Inferior parietal cortex (tissue), 1 donor: ENCODE measurements around the gene MDH1.
"Not testable (repeated sequence)": the region's sequence is repeated elsewhere in the genome, so short reads cannot be mapped to it uniquely, and the experiment has no call there.

Experiments used
- DNase-seq: peaks from one replicate; pipeline ENCODE4 v3.0.0-alpha.2; 2016; ENCODE audit errors: extremely low spot score

The MDH1 gene

DNA sequence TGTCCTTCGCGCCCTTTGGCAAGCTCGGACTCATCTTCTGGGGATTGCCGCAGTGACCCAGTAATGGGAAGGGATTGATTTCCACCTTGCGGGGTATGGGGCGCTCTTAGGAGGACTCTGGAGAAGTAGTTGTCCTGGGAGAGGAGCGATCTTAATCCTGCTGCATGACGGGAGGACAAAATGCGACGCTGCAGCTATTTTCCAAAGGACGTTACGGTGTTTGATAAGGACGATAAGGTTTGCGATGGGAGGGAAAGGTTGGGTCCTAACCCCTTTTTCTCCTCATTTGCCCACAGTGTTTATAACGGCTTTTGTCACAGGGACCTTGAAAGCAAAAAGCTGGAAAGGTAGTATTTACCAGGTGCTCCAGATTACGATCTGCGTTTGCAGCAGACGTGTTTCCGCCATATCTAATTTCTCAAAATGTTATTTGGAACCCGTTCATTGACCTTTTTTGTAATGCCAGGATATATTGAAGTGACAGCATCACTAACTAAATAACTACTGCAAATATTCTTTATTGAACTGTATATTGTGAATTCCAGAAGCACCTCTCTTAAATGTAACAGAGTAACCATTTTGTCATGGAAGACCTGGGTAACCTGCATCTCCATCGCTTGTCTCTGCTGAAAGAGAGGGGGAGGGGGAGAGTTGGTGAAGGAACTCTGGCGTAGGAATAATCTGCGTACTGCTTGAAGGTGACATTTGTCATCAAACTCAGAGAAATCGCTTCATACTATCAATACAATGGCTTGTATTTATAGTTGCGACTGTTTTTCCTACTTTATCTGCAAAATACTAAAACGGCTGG is 590 bp downstream of the MDH1 start:
- DNase-seq: peak; percentile 59

DNA sequence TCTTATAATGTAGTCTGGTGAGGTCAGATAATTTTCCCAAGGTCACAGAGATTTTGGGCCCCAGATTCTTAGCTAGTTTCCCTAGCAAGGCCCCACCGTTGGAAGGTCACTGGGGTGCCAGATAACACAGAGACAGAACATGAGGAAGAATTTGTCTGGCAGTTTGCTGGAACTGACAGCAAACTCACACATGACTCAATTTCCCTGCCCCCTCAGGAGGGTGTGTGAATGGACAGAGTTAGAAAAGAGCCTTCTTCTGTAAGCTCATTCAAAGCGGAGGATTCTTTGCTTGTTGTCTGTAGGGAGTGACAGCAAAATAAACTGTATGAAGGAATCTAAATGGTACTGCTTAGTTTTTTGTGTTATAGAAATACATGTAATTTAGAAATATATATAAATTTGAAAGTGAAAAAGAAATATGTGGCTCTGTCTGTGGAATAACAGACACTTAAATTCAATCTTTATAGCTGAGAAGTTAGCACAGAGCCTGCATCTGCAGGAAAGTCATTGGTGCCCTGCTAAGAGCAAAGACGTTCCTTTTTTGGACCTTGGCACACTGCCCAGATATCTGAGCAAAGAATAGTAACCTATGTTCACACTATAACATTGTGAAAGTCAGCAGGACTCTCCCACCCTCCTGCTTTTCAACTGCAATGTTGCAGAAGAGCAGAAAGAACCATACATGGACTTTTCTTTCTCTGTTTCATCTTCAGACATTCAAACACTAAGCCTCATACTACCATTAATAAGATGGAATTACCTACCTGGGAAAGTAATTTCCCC is 2.1 kb downstream of the MDH1 start:
- peak; percentile 29 for DNase-seq

DNA sequence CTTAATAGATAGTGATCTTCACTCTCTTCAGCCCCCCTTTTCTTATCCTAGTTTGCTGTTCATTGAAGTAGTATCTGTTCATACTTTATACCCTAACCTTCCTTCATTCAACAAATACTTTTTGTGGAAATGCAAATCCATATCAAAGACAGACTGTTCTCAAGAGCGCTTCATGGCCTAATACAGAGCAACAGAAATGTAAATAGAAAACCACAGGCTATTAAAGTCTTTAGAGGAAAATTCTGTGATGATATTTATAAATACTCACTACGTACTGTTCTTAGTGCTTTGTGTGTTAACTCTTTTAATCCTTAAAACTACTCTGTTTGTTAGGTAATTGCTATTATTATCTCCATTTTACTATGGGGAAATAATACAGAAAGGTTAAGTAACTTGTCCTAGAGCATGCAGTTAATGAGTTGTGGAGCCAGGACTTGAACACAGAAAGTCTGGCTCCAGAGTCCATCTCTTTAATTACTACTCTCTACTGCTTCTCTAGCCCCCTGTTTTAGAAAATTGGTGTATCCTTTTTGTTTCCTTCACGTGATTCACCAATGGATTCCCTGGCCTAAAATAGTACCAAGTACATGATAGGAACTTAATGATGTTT is 2.9 kb downstream of the MDH1 start:
- no peak for DNase-seq

DNA sequence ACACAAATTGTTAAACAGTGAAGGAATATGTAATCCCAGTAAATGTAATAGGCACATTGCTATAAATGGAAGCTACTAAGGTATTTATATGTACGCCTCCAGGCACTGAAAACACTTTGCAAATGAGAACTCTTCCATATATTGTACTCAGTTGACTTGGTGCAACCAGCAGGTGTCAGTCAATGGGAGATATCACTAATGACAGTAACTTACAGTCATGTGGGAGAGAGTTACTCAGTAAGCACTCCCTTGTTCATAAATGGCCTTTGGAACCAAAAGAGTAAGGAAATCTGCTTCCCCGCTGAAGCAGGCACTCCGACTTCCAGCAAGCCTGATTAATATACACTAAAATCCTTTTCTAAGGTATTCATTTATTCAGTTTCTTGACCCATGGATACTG is 5.9 kb downstream of the MDH1 start:
- no peak for DNase-seq

DNA sequence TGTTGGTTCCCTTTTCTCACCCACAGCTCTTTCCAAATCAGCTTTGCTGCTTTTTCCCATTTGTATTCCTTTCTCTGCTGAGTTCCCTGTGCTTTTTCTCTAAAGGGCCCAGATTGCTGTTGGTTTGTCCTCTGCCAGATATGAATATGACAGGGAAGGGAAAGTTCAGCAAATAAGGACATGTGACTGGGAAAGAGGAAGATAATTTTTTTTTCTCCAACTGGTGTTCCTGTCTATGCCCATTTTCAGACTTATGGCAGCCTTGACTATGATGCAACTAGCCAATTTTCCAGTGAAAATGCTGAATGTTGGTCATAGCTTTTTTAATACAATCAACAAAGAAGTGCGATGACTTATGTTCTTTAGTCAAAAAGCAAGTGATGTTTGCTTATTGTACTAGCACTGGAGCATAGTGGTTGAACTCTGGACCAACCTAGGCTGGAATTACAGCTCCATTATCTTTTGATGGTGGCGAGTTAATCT is 7.7 kb downstream of the MDH1 start:
- no peak for DNase-seq

DNA sequence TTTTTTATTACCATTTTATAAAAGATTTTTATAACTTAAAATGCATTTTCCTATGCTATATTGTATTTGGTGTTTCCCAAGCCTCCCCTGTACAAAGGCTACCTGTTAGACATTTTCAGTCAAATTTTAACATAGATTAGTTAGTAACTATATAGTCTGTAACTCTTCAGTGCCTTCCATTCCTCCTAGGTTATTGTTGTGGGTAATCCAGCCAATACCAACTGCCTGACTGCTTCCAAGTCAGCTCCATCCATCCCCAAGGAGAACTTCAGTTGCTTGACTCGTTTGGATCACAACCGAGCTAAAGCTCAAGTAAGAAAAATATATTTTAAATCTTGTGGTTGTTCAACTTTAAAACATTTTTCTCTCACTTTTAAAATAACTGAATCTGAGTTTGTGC is 10.2 kb downstream of the MDH1 start:
- no peak for DNase-seq

DNA sequence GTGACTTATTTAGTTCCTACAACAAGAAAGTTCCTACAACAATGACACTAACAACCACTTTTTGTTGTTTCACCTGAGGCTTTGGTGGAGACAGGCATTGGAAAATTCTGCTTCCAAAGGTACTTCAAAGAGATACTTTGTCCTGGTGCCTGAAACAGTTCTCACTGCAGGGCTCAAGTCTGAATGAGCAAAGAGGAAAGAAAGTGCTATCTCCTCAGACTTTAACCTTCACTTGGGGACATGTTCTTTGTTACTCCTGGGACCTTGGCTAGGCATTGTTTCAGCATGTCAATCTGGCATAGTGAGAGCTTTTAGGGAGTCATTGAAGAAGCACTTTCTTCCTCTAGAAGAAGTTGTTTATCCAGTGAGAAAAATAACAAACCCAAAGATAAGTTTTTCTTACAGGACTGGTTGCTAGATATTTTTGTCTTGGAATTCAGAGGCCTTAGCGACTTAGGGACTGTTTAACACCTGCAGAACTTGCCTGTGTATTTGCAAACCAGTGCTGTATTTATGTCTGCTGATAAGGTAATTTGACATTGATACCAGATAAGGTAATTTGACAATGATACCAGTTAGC is 12.2 kb downstream of the MDH1 start:
- DNase-seq: no peak

DNA sequence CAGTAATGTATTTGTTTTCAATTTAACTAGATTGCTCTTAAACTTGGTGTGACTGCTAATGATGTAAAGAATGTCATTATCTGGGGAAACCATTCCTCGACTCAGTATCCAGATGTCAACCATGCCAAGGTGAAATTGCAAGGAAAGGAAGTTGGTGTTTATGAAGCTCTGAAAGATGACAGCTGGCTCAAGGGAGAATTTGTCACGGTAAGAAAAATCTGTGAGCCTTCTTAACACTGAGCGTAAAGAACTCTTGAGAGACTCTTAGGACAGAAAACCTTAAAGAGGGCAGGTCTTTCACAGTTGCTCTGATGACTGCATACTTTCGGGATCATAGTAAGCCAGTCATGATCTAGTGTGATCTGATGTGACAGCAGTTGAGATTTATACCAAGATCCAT is 15.9 kb downstream of the MDH1 start:
- no peak for DNase-seq

DNA sequence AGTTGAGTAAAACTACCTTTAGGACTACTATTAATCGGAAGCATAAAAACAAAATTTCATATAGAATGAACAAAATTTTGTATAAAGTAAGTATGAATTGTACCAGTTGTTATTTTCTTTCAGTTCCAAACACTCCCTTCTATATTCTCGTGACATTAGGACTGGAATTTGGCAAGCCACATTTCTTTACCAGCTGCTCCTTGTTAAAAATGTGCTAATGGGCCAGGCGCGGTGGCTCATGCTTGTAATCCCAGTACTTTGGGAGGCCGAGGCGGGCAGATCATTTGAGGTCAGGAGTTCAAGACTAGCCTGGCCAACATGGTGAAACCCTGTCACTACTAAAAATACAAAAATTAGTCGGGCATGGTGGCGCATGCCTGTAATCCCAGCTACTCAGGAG is 20.1 kb downstream of the MDH1 start:
- DNase-seq: not testable (repeated sequence)

DNA sequence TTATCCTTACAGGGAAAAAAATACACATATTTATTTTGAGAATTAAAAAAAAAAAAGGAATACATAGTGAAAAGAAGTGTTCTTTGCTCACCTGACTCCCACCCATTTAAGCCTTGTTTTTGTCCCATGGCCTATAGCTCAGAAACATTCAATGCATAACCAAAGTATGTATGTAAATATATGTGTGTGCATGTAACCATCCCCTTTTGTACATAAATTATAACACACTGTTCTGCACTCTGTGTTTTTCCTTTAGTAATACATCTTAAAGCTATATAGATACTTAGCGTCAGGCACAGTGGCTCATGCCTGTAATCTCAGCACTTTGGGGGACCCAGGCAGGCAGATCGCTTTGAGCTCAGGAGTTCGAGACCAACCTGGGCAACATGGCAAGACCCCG is 21.8 kb downstream of the MDH1 start:
- DNase-seq: no peak

DNA sequence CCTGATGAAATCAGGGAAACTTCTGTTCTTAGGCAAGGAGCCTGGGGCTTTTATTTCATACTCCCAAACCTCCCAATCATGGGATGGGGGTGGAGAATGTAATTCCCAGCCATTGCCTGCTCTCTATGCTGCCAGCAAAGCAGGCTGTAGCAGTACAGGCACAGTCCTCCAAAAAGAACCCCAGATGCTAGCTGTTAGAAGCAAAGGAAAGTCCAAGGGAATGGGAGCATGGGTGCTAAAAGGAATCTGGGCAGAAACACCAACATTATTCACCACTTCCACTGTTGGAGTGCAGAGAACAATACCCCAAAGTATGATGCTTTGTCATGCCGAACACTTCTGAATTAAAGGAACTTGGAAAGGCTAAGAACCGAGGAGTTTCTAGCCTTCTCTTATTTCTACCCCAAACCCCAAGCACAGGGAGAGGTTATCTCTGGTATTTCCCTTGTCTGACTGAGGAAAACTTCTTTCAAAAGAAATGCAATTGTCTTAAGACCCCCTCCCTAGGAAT is 24.7 kb downstream of the MDH1 start:
- no peak for DNase-seq

DNA sequence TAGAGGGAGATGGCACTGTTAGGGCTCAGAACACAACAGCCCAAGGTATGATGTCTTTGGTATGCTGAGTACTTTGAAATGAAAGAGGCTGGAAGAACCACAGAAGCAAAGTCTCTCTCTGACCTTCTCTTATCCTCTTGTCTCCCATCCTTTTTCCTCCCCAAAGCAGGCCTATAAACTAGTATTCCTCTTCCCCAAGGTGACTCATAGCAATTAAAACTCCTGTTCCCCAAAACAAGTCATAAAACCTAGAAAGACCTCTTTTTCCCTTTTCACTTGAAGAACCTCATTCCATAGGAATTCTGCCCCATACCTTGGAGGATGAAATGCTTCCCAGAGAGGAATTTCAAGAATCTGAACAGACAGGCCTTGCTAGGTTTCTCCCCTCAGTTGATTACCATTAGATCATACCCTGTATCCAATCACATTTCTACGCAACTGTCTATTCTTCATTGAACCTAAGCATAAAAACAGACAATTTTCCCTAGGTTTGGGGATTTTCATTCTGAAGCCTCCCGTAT is 25.7 kb downstream of the MDH1 start:
- DNase-seq: no peak

DNA sequence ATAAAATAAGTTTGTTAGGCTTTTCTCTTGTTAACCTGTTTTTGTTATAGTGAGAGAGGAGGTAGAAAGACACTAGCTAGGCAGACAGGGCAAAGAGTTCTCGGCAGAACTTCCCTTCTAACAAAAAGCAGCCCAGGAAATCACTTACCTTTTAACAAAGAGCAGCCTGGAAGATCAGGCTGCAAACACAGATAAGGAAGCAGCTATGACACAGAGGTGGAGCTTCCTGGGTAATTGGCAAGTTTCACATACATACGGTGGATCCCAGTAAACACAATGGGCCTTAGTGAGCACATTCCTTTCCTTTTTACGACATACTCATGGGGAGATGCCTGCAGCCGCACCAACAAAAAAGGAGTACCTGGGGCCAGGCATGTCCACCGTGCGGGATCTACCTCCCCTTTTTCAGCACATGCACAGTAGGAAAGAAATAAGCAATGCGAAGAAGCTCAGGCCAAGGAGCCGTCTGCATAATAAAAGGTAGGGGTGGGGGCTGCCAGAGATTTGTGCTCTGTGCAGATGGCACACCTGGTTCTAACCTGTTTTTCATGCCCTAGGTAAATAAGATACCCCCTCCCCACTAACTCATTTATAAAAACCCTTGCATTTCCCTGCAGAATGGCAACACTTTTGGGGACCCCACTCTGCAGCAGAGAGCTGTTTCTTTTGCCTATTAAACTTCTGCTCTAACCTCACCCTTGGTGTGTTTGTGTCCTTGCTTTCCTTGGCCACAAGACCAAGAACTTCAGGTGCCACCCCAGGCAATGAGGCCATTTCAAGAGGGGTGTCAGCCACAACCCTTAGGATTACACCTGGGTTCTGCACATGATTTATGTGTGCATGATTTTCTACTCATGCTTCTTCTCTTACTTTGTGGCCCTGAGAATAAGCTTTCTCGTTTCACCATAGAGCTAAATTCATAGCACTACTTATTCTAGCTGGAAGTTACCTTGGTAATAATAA is 26.5 kb downstream of the MDH1 start:
- DNase-seq: no peak

DNA sequence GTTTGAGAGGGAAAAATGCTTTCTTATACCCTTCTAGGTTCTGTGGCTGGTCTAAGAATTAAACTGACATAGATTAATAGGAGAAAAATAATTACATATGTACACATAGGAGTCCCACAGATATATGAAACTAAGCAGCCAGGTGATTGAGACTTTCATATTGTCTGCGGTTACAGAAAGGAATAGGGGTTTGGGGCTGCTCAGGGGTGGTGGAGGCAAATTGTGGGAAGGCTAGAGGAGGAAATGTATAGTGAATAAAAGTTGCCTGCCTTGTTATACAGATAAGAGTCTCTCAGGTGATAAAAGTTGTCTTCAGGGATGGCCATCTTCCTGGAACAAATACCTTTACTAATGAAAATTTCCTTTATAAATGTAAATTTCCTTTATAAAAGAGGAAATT is 28.6 kb downstream of the MDH1 start:
- no peak for DNase-seq

DNA sequence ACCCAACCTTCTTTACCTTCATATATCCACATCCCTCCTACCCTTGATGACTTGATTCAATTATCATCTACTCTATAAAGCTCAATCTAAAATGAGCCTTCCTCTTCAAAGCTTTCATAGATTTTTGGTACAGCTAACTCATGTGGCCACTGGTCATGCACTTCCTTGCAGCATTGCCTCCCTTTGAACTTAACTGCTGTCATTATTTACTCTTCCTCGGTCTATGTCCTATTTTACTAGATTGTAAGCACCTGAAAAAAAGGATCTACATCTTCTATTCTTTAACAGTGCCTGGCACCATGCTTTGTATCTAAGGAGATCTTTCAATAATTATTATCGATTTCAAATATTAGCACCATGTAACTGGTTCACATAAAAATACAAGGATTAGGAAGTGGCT is 30.6 kb downstream of the MDH1 start:
- no peak for DNase-seq

DNA sequence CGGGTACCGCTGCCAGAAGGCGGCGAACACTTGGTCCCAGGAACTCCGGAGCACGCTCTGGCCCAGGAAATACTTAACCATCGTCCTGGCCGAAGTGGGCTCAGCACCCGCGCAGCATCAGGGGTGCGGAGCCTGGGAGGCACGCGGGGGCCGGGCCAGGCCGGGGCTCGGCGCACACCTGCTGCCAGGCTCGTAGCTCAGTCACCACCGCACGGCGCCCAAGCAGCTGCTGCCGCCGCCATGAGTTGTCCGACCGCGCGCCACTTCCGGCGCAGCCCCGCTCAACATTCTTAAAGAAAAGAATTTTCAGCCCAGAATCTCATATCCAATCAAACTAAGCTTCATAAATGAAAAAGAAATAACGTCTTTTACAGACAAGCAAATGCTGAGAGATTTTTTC is 34.0 kb downstream of the MDH1 start:
- DNase-seq: no peak

DNA sequence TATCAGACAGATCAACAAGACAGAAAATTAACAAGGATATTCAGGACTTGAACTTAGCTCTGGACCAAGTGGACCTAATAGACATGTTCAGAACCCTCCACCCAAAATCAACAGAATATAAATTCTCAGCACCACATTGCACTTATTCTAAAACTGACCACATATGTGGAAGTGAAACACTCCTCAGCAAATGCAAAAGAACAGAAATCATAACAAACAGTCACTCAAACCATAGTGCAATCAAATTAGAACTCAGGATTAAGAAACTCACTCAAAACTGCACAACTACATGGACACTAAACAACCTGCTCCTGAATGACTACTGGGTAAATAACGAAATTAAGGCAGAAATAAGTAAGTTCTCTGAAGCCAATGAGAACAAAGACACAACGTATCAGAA is 35.0 kb downstream of the MDH1 start:
- not testable (repeated sequence) for DNase-seq

DNA sequence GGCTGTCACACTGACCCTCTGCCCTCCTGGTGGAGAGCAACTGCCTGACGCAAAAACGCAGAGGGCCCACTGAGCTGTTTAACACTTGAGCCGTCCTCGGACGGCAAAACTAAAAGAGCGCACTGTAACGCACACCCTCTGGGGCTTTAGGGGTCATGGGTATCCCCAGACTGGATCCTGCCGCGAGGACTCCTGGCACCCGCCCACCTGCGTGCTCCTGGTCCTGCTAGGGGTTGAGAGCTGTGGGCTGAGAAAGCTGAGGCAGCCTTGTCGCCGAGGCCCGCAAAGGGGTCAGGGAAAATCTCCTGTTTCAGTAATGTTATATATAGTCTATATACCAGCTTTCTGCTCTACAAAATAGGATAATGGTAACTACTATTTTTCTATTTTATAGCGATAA is 39.1 kb downstream of the MDH1 start:
- DNase-seq: no peak

DNA sequence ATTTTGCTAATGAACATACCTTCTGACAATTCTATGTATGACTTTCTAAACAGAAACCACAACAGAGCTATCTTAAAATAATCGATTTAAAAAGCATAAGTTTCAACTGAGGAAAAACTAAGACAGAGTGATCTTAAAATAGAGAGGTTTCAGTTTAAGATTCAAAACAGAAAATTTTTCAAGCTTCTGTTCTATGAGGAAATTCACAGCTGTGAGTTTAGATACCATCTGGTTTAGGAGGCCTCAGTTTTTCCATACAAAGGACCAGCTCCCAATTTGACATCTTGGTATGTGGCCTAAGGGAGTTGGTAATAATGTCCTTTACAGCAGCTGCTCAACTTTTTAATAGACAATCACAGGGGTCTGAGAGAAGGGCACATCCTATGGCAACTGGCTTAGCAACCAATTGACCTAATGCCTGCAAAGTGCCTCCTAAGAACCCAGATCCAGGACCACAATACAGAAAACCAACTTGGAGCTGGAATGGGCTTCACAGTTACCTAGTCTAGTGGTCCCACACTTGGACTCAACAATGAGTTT is 39.7 kb downstream of the MDH1 start:
- DNase-seq: no peak

DNA sequence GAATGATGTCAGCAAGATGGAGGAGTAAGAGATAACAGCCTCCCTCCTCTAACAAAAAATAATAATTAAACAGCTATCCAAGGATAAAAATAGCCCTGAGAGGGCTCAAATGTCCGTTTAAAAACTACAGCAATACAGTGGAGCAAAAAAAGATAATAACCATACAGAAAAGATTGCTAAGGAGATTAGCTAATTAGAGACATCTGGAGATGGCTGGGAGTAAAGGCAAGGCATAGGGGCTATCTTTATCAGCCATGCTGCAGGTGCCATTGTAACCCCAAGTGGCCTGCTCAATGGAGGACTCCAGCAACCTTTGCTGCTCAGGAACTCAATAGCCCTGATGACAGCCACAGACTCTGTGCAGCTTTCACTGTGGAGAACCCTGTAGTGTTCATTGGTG is 42.7 kb downstream of the MDH1 start:
- no peak for DNase-seq
